DMS53 treated with DMSO at 0.1 percent for 48 hours (cell line): ENCODE data around the gene PLXNC1.

Source experiments
- DNase-seq: peaks from one replicate; lab custom pipeline; 2025; ENCODE audit not compliant: unreplicated experiment; lab: John Stamatoyannopoulos, UW

Gene PLXNC1

DNA sequence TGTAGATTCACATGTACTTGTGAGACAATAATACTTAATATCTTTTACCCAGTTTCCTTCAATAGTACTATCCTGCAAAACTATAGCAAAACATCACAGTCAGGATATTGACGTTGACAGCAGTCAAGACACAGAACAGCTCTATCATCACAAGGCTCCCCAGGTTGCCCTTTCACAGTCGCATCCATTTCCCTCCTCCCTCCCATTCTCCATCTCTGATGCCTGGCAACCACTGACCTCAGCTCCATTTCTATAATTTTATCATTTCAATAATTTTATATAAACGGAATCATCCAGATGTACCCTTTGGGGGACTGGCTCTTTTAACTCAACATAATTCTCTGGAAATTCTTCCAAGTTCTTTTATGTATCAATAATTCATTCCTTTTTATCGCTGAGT is 81.5 kb downstream of the PLXNC1 start:
- no peak for DNase-seq

DNA sequence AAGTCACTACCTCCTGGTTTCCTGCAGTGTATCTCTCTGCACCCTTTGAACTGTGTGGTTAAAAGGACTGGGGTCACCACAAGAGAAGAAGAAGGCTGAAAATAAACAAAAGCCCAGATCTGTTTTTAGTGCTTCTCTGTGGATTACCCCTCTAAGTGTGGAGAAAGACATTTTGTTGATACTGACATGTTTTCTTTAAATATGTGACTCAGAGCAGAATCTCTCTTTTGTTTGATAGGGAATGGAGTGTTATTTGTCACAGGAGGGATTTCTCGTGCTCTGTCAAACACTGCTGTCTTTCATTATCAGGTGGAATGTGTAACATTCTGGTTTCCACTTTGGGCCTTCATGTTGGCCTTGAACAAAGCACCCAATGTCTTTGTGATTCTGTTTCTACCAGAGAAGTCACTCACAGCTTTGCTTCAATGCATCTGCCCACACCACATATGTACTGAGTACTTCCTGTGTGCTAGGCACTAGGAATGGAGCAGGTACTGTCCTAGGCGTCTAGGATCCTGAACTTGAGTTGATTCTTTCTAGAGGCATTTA is 82.1 kb downstream of the PLXNC1 start:
- no peak for DNase-seq

DNA sequence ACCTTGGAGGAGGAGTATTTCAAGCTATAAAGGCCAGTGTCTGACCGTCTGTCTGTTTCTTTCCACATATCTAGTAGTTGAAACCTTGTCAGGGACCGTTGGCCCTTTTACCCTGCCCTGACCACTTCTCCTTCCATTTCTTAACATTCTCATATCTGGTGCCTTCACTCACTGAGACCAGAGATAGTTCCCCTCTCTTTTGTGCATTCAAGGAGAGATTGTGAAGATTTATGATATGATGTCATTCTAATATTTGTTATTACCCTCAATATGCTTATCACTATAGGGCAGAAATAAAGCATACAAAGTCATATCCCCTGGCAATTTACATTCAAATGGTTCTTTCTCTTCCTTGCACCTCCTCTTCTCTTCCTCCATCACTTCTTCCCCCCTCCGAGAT is 83.3 kb downstream of the PLXNC1 start:
- DNase-seq, result no peak

DNA sequence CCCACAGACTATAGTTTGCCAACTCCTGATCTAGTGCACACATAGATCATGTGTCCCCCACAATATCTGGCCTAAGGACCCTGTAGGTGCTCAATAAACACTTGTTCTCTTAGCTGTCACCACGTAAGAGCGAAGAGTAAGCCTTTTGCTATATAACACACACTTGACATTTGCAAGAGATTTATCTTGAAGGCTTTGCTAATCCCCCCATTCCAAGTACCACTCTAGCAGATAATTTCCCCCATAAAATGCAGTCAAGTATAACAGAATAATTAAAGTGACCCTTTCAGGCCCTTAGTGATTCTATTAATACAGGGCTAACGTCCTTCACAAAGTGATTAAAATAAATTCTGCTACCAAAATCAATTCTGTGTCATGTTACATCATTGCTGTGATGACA is 87.5 kb downstream of the PLXNC1 start:
- no peak for DNase-seq

DNA sequence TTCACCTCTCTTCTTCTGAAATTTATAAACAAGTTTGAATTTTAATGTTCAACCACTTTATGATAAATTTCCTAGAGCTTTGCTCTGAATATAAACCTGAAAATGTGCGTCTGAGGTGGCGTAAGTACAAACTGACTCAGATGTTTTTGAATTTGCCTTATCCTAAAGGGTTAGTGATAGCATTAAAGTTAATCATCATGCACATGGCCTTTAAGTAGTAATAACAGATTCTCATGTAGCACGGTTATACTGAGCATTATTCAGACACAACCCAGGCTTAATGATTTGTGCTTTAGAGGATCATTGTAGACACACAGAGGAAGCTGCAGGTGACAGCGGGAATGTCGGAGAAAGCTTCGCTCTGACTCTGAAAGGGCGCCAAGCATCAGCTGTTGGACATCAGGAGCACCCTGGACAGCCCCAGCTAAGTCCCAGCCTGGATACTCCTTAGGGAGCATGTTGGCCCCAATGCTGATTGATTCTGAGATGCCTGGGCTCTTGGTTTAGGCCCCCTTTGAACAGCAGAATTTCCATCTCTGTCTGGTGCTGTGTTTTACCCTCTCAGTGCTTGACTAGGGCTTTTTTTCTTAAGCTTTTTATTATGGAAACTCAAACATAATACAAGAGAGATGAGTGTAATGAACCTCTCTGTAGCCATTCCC is 91.1 kb downstream of the PLXNC1 start:
- DNase-seq, result no peak

DNA sequence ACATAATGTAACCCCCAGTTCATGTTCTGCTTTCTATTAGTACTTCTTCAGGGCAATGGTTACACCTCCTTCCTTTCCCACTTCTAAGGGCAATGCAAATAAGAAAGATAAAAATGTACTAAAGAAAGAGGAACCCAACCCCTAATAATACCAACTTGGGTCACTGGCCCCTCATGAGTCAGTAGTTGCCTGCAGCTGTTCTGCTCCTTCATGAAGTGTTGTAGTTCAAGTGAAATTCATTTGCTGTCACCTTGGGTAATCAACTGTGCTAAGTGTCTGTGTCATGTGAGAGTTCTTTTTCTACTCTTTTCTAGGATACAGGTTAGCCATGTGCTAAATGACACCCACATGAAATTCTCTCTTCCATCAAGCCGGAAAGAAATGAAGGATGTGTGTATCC is 91.8 kb downstream of the PLXNC1 start:
- DNase-seq, result no peak

DNA sequence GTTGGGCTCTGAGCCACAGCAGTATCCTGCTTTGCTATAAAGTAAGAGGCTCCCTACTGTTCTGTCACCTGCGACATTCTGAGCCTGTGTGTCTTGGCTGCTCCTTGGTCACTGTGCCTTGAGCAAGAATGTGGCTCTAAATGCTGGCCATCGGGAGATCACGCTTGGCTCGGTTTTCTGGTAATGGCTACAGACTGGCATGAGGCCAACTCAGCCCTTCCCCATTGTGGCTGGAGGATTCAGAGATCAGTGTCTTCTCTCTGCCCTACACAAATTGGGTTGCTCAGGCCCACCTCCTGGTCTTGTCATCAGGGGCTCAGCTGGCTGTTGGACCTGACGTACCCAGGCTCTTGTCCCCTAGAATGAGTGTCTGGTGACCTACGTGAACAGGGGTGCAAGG is 94.5 kb downstream of the PLXNC1 start:
- no peak for DNase-seq

DNA sequence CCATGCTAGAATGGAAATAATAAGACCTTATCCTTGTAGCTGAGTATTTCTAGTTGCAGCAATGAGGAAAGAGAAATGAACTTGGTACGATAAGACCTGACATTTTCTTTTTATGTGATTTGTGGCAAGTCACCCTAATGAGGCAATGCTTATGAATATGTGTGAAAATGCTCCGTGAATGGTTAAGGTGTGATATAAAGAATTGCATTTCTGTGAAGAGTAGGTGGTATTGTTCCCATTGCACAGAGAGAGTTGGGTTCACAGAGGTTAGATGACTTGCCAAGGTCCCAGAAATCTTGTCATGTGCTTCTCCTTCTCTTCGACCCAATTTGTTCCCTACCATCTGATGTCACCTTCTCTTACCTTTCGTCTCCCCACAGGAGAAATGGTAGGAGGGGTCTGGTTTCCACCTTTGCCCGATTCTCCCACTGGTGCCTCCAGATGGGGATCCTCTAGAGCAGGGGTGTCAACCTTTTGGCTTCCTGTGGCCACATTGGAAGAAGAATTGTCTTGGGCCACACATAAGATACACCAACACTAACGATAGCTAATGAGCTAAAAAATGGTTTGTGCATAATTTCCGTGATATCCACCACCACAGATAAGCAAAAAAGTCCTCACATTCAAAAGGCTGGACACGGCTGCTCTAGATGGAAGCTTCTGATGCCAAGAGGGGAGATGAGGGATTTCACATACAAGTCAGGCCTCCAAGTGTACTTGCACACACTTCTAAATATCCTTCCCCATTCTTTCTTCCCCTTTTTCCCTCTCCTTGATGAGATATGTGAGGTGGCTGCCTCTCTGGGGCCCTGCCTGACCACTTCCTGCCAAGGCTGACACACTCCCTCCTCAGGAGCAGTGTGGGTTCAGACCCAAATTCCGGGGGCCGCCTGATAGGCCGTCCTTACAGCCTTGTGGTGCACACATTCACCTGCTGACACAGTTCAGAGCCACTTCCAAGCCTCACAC is 96.1 kb downstream of the PLXNC1 start:
- DNase-seq, result no peak

DNA sequence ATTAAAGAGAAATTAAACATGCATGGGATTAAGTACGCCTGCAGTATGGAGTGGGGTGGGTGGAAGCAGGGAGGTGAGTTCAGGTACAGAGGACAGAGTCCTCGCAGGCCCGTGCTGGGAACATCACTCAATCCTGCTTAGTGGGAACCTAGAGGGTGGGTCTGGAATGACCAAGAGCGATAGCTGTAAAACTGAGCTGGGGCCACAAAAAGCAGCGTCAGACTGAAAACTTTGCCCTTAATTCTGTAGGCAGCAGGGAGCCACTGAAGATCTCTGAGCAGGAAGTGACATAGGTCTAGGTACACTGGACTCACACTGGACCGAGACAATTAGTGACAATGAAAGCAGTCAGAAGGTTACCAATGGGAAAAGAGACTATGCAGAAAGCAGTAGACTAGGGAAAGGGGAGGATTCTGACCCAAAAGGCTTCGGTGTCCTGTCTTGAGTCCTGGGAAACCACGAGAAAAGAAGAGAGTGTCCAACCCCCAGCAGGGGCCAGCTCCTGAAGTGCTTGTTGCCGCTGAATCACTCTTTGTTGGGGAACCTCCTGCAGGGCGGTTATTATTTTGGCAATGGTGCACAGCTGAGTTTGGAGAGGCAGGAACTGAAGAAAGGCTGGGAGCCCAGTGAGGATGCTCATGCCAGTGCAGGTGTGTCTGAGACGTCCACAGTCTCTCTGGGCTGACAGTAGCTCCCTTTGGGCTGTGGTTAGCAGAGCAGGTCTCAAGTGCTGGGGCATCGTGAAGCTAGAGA is 97.4 kb downstream of the PLXNC1 start:
- DNase-seq, result no peak

DNA sequence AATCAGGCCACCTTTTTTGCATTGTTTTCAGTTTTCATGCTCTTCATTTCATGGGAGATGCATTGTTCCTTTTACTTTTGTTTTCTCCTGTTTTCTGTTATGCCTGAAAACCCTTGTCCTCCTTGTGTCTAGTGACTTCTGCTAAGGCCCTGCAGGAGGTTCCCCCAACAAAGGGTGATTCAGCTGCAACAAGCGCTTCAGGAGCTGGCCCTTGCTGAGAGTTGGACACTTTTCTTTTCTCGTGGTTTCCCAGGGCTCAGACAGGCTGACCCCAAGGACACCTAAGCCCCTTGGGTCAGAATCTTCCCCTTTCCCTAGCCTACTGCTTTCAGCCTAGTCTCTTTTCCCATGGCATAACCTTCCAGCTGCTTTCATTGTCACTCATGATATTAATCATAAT is 98.9 kb downstream of the PLXNC1 start:
- no peak for DNase-seq

DNA sequence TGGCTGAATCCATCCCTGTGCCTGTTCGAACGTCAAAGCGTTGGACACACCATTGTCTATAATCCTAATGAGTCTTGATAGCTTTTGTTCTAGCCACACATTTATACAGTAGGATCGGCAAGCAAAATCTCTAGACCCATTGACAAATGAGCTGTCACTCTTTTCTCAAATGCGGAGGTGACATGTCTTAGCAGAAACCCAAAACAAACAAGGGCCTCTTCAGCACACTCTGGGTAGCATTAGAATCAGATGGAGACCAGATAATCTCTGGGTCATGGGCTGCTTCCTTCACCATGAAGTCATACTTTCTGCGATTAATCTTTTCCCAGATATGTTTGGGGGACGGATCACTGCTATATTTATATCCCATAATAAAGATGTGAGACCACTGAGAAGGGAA is 100.2 kb downstream of the PLXNC1 start:
- DNase-seq, result no peak

DNA sequence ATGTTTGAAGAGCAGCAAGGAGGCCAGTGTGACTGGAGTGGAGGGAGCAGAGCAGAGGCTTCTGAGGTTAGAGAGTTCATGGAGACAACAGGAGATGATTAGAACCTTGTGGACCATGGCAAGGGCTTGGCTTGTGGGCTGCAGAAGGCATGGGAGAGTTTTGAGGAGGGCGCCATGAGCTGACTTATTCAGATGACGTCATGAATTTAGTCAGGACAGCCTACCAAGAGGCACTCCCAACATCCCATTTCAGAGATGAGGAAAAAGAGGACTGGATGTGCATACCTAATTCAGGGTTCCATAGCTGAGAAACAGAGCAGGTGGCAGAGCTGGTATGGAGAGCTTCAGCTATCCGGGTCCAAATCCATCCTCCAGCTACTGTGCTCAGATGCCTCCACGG is 101.8 kb downstream of the PLXNC1 start:
- DNase-seq, result no peak

DNA sequence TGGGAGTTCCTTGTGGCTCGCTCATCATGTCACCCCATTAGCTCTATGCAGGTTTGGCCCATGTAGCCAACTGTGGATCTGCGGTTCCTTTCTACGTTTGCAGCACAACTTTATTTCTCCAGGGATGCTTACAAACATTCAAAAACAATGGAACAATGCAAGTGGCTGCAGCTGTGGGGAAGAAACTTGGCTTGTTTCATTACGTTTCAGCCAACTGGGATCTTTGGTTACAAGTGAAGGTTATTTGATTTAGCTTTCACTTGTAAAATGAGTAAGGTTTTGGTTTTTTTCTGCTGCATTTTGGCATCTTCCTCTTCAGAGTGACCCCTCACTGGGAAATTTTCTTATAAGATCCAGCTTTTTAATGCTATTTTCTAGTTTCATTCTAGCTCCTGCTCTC is 105.9 kb downstream of the PLXNC1 start:
- DNase-seq, result no peak

DNA sequence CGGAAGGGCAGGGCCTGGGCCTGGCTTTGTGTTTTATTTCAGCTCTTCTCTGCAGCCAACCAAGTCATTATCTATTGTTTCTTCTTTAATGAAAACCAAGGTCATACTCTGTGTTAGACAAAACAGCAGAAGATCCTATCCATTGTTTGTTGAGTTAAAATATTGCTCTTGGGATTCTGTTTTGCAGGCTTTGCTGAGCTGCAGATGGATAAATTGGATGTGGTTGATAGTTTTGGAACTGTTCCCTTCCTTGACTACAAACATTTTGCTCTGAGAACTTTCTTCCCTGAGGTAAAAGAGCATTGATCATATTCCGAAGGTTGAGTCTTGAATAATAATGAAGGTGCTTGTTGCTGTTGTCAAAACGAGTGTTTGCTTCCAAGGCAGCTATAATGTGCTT is 106.6 kb downstream of the PLXNC1 start:
- no peak for DNase-seq

DNA sequence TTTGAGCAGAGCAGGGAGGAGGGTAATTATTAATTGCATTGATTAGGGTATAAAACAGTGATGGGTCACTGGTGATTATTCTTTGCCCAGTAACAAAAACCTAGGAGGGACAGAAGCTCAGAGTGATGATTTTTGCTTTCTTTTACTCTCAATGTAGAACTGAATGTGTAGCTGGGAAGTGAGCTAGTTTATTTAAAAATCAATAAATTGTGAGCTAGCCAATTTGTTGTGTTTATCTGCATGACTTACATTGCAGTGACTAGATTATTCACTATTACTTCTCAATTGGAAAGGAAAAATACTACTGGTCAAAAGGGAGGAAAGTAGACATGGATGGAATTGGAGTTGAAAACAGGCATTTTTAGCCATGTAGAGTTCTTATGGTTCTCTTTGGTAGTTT is 107.1 kb downstream of the PLXNC1 start:
- DNase-seq, result no peak

DNA sequence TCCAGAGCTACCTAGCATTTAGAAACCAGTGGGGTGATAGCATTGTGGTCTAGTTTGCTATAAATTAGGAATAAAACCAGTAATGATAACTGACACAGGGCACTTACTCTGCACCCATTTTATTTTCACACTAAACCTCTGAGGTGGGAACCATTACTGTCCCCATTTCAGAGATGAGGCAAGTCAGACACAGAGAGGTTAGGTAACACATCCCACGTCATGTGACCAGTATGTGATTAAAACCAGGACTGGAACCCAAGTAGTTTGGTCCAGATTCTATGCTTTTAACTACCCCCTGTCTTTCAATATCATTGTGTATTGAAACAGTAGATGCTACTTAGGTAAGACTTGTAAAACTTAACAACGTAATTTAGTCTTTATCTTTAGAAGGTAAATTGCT is 110.2 kb downstream of the PLXNC1 start:
- DNase-seq, result no peak

DNA sequence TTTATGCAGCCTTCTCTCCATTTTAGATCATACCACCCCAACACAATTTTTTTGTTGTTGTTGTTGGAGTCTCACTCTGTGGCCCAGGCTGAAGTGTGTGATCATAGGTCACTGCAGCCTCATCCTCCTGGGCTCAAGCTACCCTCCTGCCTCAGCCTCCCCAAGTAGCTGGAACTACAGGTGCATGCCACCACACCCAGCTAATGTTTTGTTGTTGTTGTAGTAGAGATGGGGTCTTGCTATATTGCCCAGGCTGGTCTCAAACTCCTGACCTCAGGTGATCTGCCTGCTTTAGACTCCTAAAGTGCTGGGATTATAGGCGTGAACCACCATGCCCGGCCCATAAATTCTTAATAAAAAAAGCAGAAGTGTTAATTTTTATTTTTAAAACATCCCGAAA is 111.6 kb downstream of the PLXNC1 start:
- DNase-seq, result no peak

DNA sequence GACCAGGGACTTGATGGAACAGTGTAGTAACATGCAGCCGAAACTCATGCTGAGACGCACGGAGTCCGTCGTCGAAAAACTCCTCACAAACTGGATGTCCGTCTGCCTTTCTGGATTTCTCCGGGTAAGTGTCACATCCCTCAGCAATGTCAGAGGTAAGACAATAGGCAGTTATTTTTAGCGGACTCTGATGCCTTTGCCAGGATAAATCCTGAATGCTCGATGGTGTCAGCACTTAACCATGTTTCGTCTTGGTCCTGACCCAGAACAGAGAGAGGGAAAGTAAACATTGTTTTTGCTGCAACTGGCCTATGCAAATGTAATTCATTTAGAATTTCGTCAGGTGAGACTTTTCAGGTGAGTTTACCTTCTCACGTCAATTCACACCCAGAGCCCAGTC is 112.3 kb downstream of the PLXNC1 start:
- DNase-seq, result no peak

DNA sequence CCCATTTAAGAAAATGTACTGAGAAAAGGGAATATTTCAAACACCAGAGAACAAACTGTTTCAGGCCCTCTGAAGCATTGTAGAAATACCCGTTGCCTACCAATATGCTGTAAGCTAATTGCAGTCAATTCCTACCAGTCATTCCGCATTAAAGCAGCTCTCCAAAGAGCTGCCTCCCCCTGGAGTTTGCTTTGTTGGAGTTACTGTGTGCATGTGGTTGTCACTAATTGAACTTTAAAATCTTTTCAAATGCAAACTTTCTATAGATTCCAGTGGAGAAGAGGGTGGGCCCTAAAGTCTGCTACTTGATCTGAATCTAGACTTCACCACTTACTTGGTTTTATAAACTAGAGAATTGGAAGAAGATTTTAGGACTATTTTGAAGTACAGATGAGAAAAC is 112.7 kb downstream of the PLXNC1 start:
- no peak for DNase-seq

DNA sequence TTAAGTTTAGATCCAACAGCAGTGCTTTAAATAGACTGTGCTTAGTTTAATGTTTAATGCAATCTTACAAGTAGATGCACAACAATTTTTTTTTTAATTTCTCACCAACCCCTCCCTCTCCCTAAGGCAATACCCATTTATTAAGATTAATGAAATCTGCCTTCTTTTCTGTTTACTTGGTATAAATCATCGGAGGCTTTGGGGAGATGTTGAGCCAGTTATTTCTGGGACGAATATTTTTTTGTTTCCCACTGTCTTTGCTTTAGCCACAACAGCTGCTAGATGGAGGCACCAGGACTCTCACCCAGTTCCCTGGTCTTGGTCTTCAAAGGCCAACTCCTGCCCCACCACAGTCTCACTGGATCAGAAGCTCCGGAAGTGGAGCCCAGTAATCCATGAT is 113.4 kb downstream of the PLXNC1 start:
- no peak for DNase-seq

DNA sequence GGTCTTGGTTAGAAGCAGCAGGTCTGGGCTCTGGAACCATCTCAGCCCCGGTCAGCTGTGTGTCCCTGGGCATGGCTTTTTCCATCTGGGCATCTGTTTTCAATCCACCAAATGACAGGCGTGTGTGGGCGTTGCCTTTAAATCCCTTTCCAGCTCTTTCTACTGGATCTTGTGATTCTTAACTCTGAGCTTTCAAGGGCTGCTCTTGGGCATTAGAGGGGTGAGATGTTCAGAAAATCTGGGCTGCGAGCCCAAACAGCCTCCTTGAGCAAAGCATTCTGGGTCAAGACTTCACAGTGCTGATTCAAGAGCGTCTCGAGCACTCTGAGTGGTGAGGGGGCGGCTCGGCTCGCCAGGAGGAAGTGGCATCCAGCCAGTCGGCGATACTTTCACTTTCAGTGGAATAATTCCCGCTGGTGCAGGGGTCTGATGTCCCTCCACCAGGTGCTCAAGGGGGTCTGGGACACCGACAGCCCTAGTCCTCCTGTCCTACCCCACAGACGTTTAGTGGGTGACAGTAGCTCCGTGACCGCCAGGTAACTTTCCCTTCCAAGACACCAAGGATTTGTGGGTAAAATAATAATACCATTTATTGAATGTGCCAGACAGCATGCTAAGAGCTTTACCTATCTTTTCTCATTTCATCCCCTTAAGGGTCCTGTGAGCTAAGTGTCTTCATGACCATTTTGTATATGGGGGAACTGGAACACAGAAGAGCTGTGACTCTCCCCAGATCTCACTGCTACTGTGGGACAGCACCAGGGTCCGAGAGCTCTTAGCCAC is 114.0 kb downstream of the PLXNC1 start:
- peak; percentile 63 for DNase-seq
